Effector memory CD8-positive, alpha-beta T cell (primary cell): ENCODE data around the gene TUBB3.
A peak's percentile ranks its signal among the peaks of the same experiment; 100 is the strongest.
"Not testable (repeated sequence)": the region's sequence is repeated elsewhere in the genome, so short reads cannot be mapped to it uniquely, and the experiment has no call there.

Source experiments
- ATAC-seq: fragments of 150-1000 bp; cut with Tn5 transposase; replicated peaks from 2 replicates; pipeline ENCODE4 v1.10.0; 2021; ENCODE audit warnings: mild to moderate bottlenecking, moderate library complexity
- DNase-seq, 3 experiments: peaks; one replicate each; pipeline ENCODE4 v3.0.0; 2021
- H3K27ac Mint-ChIP-seq, 2 donors: one replicate each; pipeline ENCODE4 v1.8.0; 2022; ENCODE audit warnings: mild to moderate bottlenecking in 2 of 2, mixed read lengths in 2 of 2, moderate library complexity in 2 of 2
- H3K27me3 Mint-ChIP-seq, 2 donors: one replicate each; pipeline ENCODE4 v1.8.0; 2022; ENCODE audit warnings: mixed read lengths in 2 of 2
- H3K36me3 Mint-ChIP-seq: one replicate; pipeline ENCODE4 v1.8.0; 2022; ENCODE audit warnings: mild to moderate bottlenecking, moderate library complexity, mixed read lengths; ENCODE audit not compliant: insufficient read depth
- H3K4me1 Mint-ChIP-seq, 2 donors: one replicate each; pipeline ENCODE4 v1.8.0; 2022; ENCODE audit warnings: low read depth in 2 of 2, mixed read lengths in 2 of 2
- H3K4me3 Mint-ChIP-seq, 2 donors: one replicate each; pipeline ENCODE4 v1.8.0; 2022; ENCODE audit warnings: mild to moderate bottlenecking in 2 of 2, mixed read lengths in 2 of 2, moderate library complexity in 2 of 2
- H3K9me3 Mint-ChIP-seq, 2 donors: one replicate each; pipeline ENCODE4 v1.8.0; 2022; ENCODE audit warnings: mixed read lengths in 2 of 2

The TUBB3 gene

GRCh38 chr16:89907055-89907814 is 15.9 kb upstream of the TUBB3 start:
- no peaks in the 10 kb centered on the region for H3K9me3 Mint-ChIP-seq
- peaks cover 3 to 7% of the 10 kb centered on the region in 2 donors for H3K4me1 Mint-ChIP-seq
- no peaks in the 10 kb centered on the region for H3K27me3 Mint-ChIP-seq
- no peak for DNase-seq
- ATAC-seq = no peak
- H3K36me3 Mint-ChIP-seq = peaks cover 59% of the 10 kb centered on the region
- H3K27ac Mint-ChIP-seq = no peak overlapping the region
- no peak overlapping the region for H3K4me3 Mint-ChIP-seq

- no peak for DNase-seq
- Mint-ChIP-seq H3K9me3 (no peaks in the 10 kb centered on the region), H3K4me1 (peaks cover 6 to 7% of the 10 kb centered on the region in 2 donors), H3K27me3 (no peaks in the 10 kb centered on the region), H3K4me3 (no peak overlapping the region), H3K27ac (peak overlapping the region in 1 of 2 donors; percentile 44), H3K36me3 (peaks cover 54% of the 10 kb centered on the region)
- ATAC-seq = no peak
These were observed 14.9 kb upstream of the TUBB3 start for GRCh38 chr16:89908236-89908635.

DNA sequence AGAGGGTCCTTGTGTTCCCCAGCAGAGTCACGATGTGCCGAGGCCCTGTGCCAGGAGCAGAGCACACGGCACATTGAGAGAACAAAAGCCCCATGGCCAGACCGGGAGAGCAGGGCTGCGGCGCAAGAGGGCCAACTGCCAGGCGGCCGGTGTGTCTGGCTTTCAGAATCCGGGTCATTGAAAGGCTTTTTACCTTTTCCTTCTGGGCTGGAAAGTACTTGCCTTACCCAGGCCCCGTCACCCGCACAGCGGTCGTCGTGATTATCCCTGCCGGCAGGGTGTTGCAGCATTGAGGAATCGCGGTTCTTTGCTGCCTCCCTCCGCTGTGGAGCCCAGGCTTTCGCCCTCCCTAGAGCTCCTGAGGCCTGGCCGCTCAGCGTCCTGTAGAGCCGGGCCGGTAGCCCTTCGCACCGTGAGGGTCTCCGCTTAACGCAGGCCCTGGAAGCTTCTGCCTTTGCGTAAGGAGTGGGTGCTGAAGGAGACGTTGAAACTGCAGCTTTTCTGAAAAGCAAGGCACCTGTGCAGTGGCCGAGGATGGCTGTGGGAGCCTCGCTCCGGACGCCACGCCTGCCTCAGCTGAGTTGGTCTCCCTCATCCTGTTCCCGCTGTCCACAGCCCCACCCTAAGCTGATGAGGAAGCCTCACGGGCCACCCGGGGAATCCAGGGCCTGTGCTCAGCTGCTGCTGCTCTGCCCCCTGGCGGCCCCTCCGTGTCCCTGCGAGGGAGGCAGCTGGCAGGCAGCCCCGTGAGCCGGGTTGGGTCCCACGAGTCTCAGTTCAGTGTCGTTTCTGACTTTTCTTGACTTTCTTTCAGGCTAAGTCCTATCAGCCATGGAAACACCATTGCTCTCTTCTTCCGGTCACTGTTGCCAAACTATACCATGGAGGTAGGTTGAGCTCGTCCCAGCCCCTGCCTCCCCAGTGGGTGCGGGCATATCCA is 13.1 kb upstream of the TUBB3 start:
- H3K4me3 Mint-ChIP-seq = no peak overlapping the region
- peaks cover 13% of the 10 kb centered on the region in 2 donors for H3K4me1 Mint-ChIP-seq
- H3K36me3 Mint-ChIP-seq = peaks cover 37% of the 10 kb centered on the region
- H3K9me3 Mint-ChIP-seq = no peaks in the 10 kb centered on the region
- H3K27me3 Mint-ChIP-seq = no peaks in the 10 kb centered on the region
- DNase-seq (peak; percentile 55 to 67 (median 63)), ATAC-seq (peak; percentile 86)
- peak overlapping the region in 1 of 2 donors; percentile 13 for H3K27ac Mint-ChIP-seq

- Mint-ChIP-seq H3K27ac (peak overlapping the region in 1 of 2 donors; percentile 13), H3K4me3 (no peak overlapping the region), H3K36me3 (peaks cover 36% of the 10 kb centered on the region), H3K4me1 (peaks cover 13 to 14% of the 10 kb centered on the region in 2 donors), H3K27me3 (no peaks in the 10 kb centered on the region), H3K9me3 (no peaks in the 10 kb centered on the region)
- ATAC-seq = no peak
- no peak for DNase-seq
These were observed 12.3 kb upstream of the TUBB3 start for GRCh38 chr16:89910717-89911354.

- peaks cover 33% of the 10 kb centered on the region for H3K36me3 Mint-ChIP-seq
- ATAC-seq (no peak), DNase-seq (no peak)
- peaks cover 13 to 14% of the 10 kb centered on the region in 2 donors for H3K4me1 Mint-ChIP-seq
- no peaks in the 10 kb centered on the region for H3K9me3 Mint-ChIP-seq
- no peak overlapping the region for H3K27ac Mint-ChIP-seq
- H3K4me3 Mint-ChIP-seq = no peak overlapping the region
- no peaks in the 10 kb centered on the region for H3K27me3 Mint-ChIP-seq
These were observed 11.8 kb upstream of the TUBB3 start for GRCh38 chr16:89911375-89911774.

DNA sequence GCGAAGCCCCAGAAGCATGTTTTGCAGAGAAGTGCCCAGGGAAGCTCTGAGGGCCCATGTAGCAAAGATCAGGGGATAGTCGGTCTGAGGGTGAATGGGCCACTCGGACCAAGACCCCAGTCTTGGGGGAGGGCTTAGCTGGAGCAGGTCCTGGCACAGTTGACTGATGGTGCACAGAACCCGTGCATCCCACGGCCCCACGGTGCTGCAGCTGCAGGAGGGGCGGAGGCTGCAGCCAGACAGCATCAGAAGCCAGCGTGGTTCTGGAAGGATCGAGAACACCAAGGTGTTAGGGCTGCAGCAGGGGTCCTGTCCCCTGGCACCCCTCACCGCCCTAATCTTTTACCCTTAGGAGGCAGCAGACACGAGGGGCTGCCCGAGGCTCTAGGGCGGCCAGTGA is 11.0 kb upstream of the TUBB3 start:
- Mint-ChIP-seq H3K27me3 (no peaks in the 10 kb centered on the region), H3K36me3 (peaks cover 33% of the 10 kb centered on the region), H3K27ac (no peak overlapping the region), H3K4me3 (no peak overlapping the region), H3K9me3 (no peaks in the 10 kb centered on the region), H3K4me1 (peaks cover 13 to 14% of the 10 kb centered on the region in 2 donors)
- DNase-seq = no peak
- no peak for ATAC-seq

DNA sequence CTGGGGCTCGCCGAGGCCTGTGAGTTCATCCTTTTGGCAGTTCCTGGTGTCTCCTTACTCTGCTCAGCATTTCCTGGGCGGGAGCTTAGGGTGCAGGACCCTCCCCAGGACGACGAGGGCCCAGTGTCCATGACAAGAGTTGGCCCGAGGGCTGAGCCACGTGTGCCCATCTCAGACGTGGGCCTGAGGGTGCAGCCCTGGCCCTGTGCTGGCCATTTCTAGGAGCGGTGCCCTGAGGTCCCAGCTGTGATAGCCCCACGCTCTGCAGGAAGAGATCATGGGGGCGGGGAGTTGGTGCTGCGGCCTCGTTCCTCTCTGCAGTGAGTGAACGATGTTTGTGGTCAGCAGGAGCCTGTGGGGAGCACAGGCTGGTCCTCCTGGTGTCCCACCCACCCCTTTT is 10.5 kb upstream of the TUBB3 start:
- Mint-ChIP-seq H3K36me3 (peaks cover 33% of the 10 kb centered on the region), H3K9me3 (no peaks in the 10 kb centered on the region)

DNA sequence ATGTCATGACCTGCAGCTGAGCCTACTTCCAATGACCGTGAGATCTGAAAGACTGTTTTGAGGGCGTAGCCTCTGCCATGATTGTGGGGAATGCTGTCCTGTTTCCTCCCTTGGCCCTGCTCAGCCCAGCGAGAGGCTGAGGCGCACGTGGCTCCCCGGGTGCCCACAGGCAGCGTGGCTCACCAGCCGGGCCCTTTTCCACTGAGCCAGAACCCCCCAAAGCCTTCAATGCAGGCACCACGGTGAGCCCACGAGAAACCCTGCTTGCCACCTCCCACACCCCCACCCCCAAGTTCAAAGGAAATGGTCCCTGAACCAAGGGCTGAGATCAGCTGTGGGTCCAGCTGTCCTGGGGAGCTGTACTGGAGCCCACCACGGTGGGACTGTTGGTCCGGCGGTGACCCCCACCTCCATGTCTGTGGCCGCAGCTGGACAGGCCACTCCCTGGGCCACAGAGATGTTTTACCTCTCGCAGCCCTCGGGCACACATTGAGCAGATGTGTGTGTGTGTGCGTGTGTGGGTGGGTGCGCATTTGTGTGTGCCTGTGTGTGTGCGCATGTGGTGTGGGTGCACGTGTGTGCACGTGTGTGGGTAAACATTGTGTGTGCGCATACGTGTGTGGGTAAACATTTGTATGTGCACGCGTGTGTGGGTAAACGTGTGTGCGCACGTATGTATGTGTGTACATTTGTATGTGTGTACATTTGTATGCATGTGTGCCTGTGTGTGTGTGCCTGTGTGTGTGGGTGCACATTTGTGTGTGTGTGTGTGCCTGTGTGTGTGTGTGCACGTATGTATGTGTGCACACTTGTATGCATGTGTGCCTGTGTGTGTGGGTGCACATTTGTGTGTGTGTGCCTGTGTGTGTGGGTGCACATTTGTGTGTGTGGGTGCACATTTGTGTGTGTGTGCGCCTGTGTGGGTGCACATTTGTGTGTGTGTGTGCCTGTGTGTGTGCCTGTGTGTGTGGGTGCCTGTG is 9.4 kb upstream of the TUBB3 start:
- H3K4me3 Mint-ChIP-seq = no peak overlapping the region
- DNase-seq (no peak), ATAC-seq (no peak)
- no peaks in the 10 kb centered on the region for H3K9me3 Mint-ChIP-seq
- H3K36me3 Mint-ChIP-seq = peaks cover 35% of the 10 kb centered on the region
- peaks cover 21% of the 10 kb centered on the region in 2 donors for H3K4me1 Mint-ChIP-seq
- H3K27ac Mint-ChIP-seq = no peak overlapping the region
- peaks cover 0 to 5% of the 10 kb centered on the region in 2 donors for H3K27me3 Mint-ChIP-seq

More for the DNA sequence above, 10.5 kb upstream of the TUBB3 start:
- DNase-seq (no peak), ATAC-seq (no peak)
- H3K27me3 Mint-ChIP-seq = no peaks in the 10 kb centered on the region
- H3K4me1 Mint-ChIP-seq = peaks cover 15 to 16% of the 10 kb centered on the region in 2 donors
- H3K27ac Mint-ChIP-seq = no peak overlapping the region
- H3K4me3 Mint-ChIP-seq = no peak overlapping the region

- not testable (repeated sequence) for H3K9me3 Mint-ChIP-seq, DNase-seq, ATAC-seq, H3K27ac Mint-ChIP-seq, H3K4me3 Mint-ChIP-seq
- H3K4me1 Mint-ChIP-seq = peaks cover 27 to 28% of the 10 kb centered on the region in 2 donors
- H3K36me3 Mint-ChIP-seq = peaks cover 28% of the 10 kb centered on the region
- peaks cover 3 to 16% of the 10 kb centered on the region in 2 donors for H3K27me3 Mint-ChIP-seq
These were observed 8.4 kb upstream of the TUBB3 start for GRCh38 chr16:89914642-89915285.

DNA sequence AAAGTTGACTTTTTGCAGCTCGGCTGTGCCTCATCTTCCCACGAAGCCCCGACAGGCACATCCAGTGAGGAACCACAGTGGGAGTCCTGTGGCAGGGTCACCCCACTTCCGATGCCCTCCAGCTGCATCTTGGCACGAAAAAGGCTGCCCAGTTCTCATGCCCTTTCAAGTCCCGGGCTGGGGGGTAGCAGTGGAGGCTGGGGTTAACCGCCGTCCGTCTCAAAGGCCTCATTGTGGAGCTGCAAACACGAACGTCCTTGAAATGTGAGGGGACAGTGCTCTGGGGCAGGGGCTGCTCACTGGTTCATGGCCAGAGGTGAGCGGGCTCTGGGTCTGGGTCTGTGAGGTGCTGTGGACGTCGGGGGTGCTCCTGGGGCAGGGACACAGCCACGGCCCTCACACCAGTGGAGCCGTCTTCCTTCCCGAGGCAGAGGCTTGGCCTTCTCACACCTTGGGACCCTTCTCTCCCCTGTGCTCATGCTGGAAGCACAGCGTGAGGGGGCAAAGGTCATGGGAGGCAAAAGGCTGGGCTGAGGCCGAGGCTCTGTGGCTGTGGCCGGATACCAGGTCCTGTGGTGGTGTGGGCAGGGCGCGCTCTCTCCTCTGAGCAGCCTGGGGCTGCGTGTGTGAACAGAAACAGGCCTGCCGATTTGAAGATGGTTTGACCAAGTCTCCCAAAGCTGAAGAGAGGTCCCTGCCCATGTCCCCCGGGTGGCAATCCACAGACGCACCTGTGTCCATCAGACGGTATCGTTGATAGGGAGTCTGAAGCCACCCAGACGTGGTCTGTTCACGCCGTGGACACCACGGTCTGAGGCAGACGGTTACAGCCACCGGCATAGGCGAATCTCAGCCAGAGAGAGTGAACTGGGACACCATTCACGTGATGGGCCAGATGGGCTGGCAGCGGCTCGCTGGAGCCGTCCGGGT is 7.6 kb upstream of the TUBB3 start:
- Mint-ChIP-seq H3K4me3 (peak overlapping the region in 1 of 2 donors; percentile 44), H3K36me3 (peaks cover 26% of the 10 kb centered on the region), H3K4me1 (peaks cover 31% of the 10 kb centered on the region in 2 donors), H3K27ac (no peak overlapping the region), H3K27me3 (peaks cover 8 to 24% of the 10 kb centered on the region in 2 donors), H3K9me3 (no peaks in the 10 kb centered on the region)
- no peak for ATAC-seq
- no peak for DNase-seq

GRCh38 chr16:89917773-89918452 is 5.2 kb upstream of the TUBB3 start:
- H3K36me3 Mint-ChIP-seq = peaks cover 16% of the 10 kb centered on the region
- DNase-seq = peak; percentile 79 to 81 (median 79)
- peaks cover 14 to 46% of the 10 kb centered on the region in 2 donors for H3K27me3 Mint-ChIP-seq
- peak overlapping the region; percentile 82 to 84 for H3K4me3 Mint-ChIP-seq
- H3K4me1 Mint-ChIP-seq = peaks cover 34% of the 10 kb centered on the region in 2 donors
- H3K9me3 Mint-ChIP-seq = no peaks in the 10 kb centered on the region
- peak overlapping the region; percentile 52 to 57 for H3K27ac Mint-ChIP-seq
- ATAC-seq = peak; percentile 92
